Uterus (tissue), 4 donors: ENCODE data around the gene SF3B4. TPM values are rescaled to one million over a fixed set of nuclear protein-coding genes. Genes with fewer than 3 reads are reported as not detected.
"Not testable (repeated sequence)": the region's sequence is repeated elsewhere in the genome, so short reads cannot be mapped to it uniquely, and the experiment has no call there.

Experiments
- DNase-seq, 2 donors: peaks; one replicate each; pipeline ENCODE4 v3.0.0-alpha.2; 2019 to 2020
- H3K27ac ChIP-seq, 2 donors: fragments of 200-600 bp; sonication (generic); 1 replicate in 1 of 2; 2 replicates in 1 of 2; pipeline ENCODE4 v1.5.1; 2016 to 2018
- H3K27me3 ChIP-seq, 2 donors: fragments of 200-600 bp; sonication (generic); one replicate each; pipeline ENCODE4 v1.5.1; 2018 to 2019; ENCODE audit warnings: control low read depth in 1 of 2
- H3K36me3 ChIP-seq, 2 donors: fragments of 200-600 bp; sonication (generic); one replicate each; pipeline ENCODE4 v1.5.1; 2019; ENCODE audit warnings: control low read depth in 1 of 2
- H3K4me1 ChIP-seq, 2 donors: fragments of 200-600 bp; sonication (generic); one replicate each; pipeline ENCODE4 v1.5.1; 2018 to 2019; ENCODE audit warnings: control low read depth in 1 of 2
- H3K4me3 ChIP-seq, 2 donors: fragments of 200-600 bp; sonication (generic); 1 replicate in 1 of 2; 2 replicates in 1 of 2; pipeline ENCODE4 v1.5.1; 2018 to 2019; ENCODE audit warnings: mild to moderate bottlenecking in 1 of 2
- H3K9me3 ChIP-seq, 2 donors: fragments of 200-600 bp; sonication (generic); one replicate each; pipeline ENCODE4 v1.5.1; 2019; ENCODE audit warnings: control low read depth in 1 of 2
- CTCF ChIP-seq, 4 experiments: fragments of 200-600 bp in 2 of 4; fragments of 450-650 bp in 2 of 4; sonication (generic) in 2 of 4; IDR thresholded peaks; one replicate each; pipeline ENCODE4 v1.5.1; 2016 to 2019; ENCODE audit warnings: antibody characterized with exemption in 4 of 4, mild to moderate bottlenecking in 2 of 4, moderate library complexity in 1 of 4
- POLR2A ChIP-seq, 2 donors: fragments of 450-650 bp; IDR thresholded peaks; one replicate each; pipeline ENCODE4 v1.6.1; 2016; ENCODE audit warnings: antibody characterized with exemption in 2 of 2, mild to moderate bottlenecking in 1 of 2, moderate library complexity in 1 of 2
- intact Hi-C: fragments of 100-400 bp; cut with DNase I; formaldehyde crosslinking; loops from one replicate; pipeline ENCODE4 v1.15.1; 2023; ENCODE audit warnings: low total_unique reads
- total RNA-seq, 4 donors: library from RNA; depleted of rRNA in 3 of 4; stranded (reverse); fragments of >200 nt in 3 of 4; gene quantifications; one replicate each; pipeline versions ENCODE4 v1.1.0 to v1.2.4, GENCODE V29; 2014 to 2023
- donor health status: DM: yes; HTN: yes; CAD: no.

The SF3B4 gene
- total RNA-seq, 4 donors from 2014 or later = 10.9 to 64.6 (median 15.6) TPM

- Histone ChIP-seq H3K27ac (peak overlapping the region; percentile 99 to 100), H3K4me3 (peak overlapping the region; percentile 72 to 90), H3K36me3 (no peaks in the 10 kb centered on the region), H3K9me3 (no peaks in the 10 kb centered on the region), H3K4me1 (peaks cover 0 to 9% of the 10 kb centered on the region in 2 donors), H3K27me3 (no peaks in the 10 kb centered on the region)
- TF ChIP-seq POLR2A (IDR thresholded peaks at IDR 0.05) (peak; percentile 93 to 96), CTCF (IDR thresholded peaks at IDR 0.05) (peak in 1 of 4 experiments; percentile 40)
- intact Hi-C loops = no loop called here
- DNase-seq = peak; percentile 72 to 95
Measured at GRCh38 chr1:149887456-149888246, 40.0 kb downstream of the SF3B4 start.

DNA sequence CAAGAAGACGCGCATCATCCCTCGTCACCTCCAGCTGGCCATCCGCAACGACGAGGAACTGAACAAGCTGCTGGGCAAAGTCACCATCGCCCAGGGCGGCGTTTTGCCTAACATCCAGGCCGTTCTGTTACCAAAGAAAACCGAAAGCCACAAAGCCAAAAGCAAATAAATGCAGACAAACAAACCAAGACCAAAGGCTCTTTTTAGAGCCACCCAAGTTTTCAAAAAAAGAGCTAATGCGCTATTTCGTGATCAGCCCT is 40.5 kb downstream of the SF3B4 start:
- intact Hi-C loops, H3K9me3 ChIP-seq, H3K27me3 ChIP-seq, DNase-seq, H3K36me3 ChIP-seq, H3K4me1 ChIP-seq: not testable (repeated sequence)
- Histone ChIP-seq H3K27ac (peak overlapping the region; percentile 99 to 100), H3K4me3 (peak overlapping the region; percentile 72 to 90)

DNA sequence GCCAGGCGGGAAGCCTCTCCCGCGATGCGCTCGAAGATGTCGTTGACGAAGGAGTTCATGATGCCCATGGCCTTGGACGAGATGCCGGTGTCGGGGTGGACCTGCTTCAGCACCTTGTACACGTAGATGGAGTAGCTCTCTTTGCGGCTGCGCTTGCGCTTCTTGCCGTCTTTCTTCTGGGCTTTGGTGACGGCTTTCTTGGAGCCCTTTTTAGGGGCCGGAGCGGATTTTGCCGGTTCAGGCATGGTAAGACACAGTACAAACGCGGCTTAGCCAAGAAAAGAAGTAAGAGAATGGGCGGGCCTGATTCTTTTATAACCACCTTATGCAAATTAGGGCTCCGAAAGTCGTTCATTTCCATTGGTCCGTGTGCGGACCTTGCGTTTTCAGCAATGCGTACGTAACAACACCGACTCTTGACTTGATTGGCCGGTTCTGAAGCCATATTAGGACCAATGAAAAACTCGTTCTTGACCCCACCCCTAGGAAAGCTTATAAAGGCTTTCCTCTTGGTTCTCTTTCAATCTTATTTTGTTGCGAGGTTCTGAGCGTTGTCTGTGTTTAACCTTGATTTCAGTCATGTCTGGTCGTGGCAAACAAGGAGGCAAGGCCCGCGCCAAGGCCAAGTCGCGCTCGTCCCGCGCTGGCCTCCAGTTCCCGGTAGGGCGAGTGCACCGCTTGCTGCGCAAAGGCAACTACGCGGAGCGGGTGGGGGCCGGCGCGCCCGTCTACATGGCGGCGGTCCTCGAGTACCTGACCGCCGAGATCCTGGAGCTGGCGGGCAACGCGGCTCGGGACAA is 41.0 kb downstream of the SF3B4 start:
- TF ChIP-seq POLR2A (IDR thresholded peaks at IDR 0.05) = peak; percentile 99
- TF ChIP-seq CTCF (IDR thresholded peaks at IDR 0.05) = peak in 1 of 4 experiments; percentile 40
- Histone ChIP-seq H3K9me3 (no peaks in the 10 kb centered on the region), H3K27me3 (no peaks in the 10 kb centered on the region), H3K36me3 (no peaks in the 10 kb centered on the region), H3K4me1 (peaks cover 0 to 9% of the 10 kb centered on the region in 2 donors), H3K4me3 (peak overlapping the region; percentile 72 to 90), H3K27ac (peak overlapping the region; percentile 99 to 100)
- intact Hi-C loops = no loop called here
- DNase-seq = peak; percentile 83 to 96

DNA sequence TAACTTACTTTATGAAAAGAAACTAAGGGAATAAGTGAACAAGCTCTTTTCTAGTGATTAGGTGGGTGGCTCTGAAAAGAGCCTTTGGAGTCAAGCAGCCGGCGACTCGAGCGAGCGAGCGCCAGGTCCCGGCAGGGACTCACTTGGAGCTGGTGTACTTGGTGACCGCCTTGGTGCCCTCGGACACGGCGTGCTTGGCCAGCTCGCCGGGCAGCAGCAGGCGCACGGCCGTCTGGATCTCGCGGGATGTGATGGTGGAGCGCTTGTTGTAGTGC is 41.5 kb downstream of the SF3B4 start:
- H3K4me1 ChIP-seq, H3K36me3 ChIP-seq, H3K27me3 ChIP-seq, H3K9me3 ChIP-seq, intact Hi-C loops, DNase-seq: not testable (repeated sequence)
- Histone ChIP-seq H3K4me3 (peak overlapping the region; percentile 66 to 72), H3K27ac (peak overlapping the region; percentile 99 to 100)

- peak overlapping the region; percentile 66 to 72 for H3K4me3 ChIP-seq
- no peaks in the 10 kb centered on the region for H3K9me3 ChIP-seq
- H3K27me3 ChIP-seq = no peaks in the 10 kb centered on the region
- H3K4me1 ChIP-seq = peaks cover 0 to 9% of the 10 kb centered on the region in 2 donors
- H3K36me3 ChIP-seq = no peaks in the 10 kb centered on the region
- intact Hi-C loops = no loop called here
- peak; percentile 81 to 86 for DNase-seq
- TF ChIP-seq POLR2A (IDR thresholded peaks at IDR 0.05) (peak; percentile 65 to 81), CTCF (IDR thresholded peaks at IDR 0.05) (peak in 2 of 4 experiments; percentile 32 to 39)
- peak overlapping the region; percentile 99 to 100 for H3K27ac ChIP-seq
Measured at GRCh38 chr1:149885339-149886120, 42.1 kb downstream of the SF3B4 start.
